Muscle layer of duodenum (tissue), 2 donors: ENCODE measurements around the gene PARD6G.

Experiments
- H3K27ac ChIP-seq: one replicate; pipeline ENCODE4 v1.7.0; 2013; ENCODE audit warnings: mild to moderate bottlenecking, low read length
- H3K27me3 ChIP-seq: one replicate; pipeline ENCODE4 v1.7.0; 2013; ENCODE audit warnings: low read depth, mild to moderate bottlenecking, control low read depth, low read length
- H3K36me3 ChIP-seq, 2 donors: one replicate each; pipeline ENCODE4 v1.7.0; 2013; ENCODE audit warnings: low read length in 2 of 2, control low read depth in 1 of 2, mild to moderate bottlenecking in 1 of 2; ENCODE audit not compliant: insufficient read depth in 2 of 2, control insufficient read depth in 1 of 2
- H3K4me1 ChIP-seq, 2 donors: one replicate each; pipeline ENCODE4 v1.7.0; 2013; ENCODE audit warnings: low read length in 2 of 2, mild to moderate bottlenecking in 2 of 2, control low read depth in 1 of 2, moderate library complexity in 1 of 2; ENCODE audit not compliant: insufficient read depth in 2 of 2, control insufficient read depth in 1 of 2
- H3K4me3 ChIP-seq, 2 donors: one replicate each; pipeline ENCODE4 v1.7.0; 2013; ENCODE audit warnings: low read length in 2 of 2, low read depth in 1 of 2, mild to moderate bottlenecking in 1 of 2
- H3K9me3 ChIP-seq, 2 donors: one replicate each; pipeline ENCODE4 v1.7.0; 2013; ENCODE audit warnings: low read length in 2 of 2, control low read depth in 1 of 2, mild to moderate bottlenecking in 1 of 2; ENCODE audit not compliant: control insufficient read depth in 1 of 2
- donor health status: healthy.

PARD6G gene

DNA sequence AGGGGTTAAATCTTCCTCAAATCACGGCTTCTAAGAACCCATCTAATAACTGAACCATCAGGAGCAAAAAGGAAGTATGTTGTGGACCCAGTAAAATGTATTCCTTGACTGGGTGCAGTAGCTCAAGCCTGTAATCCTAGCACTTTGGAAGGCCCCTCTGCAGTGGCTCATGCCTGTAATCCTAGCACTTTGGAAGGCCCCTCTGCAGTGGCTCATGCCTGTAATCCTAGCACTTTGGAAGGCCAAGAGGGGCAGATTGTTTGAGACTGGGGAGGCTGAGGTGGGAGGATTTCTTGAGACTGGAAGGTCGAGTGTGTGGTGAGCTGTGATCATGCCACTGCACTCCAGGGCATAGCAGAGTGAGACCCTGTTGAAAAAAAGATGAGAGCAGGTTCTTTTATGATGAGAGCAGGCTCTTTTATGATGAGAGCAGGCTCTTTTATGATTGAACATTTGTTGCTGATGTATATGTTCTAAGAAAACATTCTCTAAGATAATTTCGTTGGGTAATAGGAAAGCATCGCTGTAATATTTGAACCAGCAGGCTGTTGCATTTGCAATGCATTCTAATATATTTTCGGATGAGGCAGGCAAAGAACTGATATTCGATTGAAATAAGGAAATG, 3.5 kb upstream of the PARD6G start:
- H3K27me3 ChIP-seq: no peaks in the 10 kb centered on the region
- no peak overlapping the region for H3K27ac ChIP-seq
- no peak overlapping the region for H3K4me3 ChIP-seq
- H3K4me1 ChIP-seq: peaks cover 0 to 5% of the 10 kb centered on the region in 2 donors
- H3K36me3 ChIP-seq: no peaks in the 10 kb centered on the region
- no peaks in the 10 kb centered on the region for H3K9me3 ChIP-seq

DNA sequence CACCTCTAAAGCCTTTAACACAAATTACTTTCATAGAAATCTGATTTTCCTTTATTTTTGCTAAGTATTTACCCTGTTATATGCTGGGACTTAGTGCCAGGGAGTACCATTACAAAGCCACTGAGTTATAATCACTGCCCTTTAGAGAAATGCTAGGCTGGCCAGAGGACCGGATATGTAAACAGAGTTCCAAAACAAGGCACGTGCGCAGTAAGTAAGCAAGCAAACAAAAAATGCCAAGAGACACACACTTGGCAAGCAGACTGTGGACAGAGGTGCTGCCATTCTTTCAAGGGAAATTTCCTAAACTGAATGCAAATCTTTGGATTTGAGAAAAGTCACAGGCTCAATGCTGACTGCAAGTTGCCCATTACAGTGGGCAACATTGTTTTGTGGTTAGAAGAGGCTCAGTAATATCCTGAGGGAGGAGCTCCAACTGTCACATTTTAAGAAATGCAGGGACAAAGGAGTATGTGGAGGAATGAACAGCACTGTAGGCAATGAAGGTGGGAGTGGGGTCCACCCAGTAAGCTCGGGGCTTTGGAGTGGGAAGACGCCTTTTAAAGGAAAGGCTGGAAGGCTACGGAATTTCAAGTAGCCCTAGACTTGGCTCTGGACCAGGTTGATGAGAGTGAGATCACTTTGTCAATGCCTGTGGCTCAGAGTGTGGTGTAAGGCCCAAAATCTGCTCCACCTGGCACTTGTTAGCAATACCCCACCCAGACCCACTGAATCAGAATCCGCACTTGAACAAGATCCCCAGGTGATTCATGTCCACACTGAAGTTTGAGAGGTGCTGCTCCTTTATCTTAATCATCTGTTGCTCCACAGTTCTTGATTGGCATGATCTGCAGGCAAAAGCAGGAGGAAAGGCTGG, 2.1 kb upstream of the PARD6G start:
- Histone ChIP-seq H3K4me3 (no peak overlapping the region), H3K27me3 (no peaks in the 10 kb centered on the region), H3K9me3 (no peaks in the 10 kb centered on the region), H3K36me3 (no peaks in the 10 kb centered on the region), H3K27ac (no peak overlapping the region), H3K4me1 (peaks cover 0 to 5% of the 10 kb centered on the region in 2 donors)

DNA sequence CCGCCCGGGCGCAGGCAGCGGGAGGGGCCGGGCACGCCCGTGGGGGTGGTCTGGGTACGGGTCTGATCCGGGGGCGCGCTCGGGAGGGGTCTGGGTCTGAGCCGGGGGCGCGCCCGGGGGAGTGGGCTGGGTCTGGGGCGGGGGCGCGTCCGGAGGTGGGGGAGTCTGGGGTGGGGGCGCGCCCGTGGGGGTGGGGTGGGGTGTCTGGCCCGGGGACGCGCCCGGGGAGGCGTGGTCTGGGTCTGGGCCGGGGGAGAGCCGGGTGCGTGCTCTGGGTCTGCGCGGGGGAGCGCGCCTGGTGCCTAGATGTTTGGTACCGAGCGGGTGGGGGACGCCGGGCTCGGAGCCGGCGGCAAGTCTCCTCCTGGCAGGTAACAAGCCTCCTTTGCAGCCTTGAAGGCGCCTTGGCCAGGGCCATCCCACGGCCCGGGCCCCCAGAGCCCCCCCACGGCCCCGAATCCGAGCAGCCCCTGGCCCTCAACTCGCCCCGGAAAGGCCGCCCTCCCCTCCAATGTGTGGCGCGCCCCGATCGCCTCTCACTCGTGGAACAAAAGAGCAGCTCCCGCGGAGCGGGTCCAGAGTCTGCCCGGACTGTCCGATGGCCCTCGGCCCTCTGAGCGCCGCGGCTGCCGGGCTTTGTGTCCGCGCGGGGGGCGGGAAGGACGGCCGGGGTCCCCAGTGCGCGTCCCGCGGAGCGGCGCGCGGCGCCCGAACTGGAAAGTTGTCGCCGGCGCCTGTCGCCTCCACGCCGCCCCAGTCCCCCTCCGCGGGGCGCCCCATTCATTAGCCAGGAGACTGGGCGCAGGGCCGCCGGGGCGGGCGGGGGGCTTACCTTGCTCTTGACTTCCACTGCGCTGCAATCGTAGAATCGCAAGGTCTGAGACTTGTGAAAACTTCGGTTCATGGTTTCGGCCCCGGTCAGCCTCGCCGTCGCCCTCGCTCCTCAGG, 595 bp downstream of the PARD6G start:
- Histone ChIP-seq H3K36me3 (no peaks in the 10 kb centered on the region), H3K4me1 (peaks cover 0 to 5% of the 10 kb centered on the region in 2 donors), H3K27ac (no peak overlapping the region), H3K27me3 (no peaks in the 10 kb centered on the region), H3K9me3 (no peaks in the 10 kb centered on the region), H3K4me3 (peak overlapping the region; percentile 30 to 93)

DNA sequence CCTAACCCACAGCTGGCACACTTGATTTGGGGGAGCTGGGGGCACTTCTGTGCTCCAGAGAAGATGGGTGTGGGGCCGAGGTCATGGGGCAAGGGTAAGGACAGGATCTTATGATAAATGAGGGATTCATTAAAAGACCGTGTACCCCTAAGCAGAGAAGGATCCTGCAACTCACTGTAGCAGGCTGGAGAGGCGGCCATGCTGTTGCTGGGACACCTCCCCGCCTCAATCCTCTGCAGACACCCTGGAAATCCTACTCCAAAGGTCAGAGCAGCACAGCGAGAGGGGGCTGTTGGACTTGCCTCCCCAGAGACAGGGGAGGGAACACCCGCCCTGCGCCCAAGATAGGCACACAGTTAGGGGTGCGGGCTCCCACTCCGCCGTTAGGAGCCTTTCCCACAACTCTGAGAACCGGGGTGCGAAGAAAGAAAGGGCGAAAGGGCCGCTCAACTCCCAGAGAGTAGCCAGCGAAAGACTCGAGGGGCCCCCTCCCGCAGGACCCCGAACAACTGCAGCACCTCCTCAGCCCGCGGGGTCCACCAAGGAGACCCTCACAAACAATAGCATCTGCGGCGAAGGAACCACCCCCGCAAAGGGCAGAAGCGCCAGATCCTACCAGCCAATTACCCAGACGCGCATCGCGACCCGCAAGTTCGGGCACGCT, 1.4 kb downstream of the PARD6G start:
- Histone ChIP-seq H3K4me1 (peaks cover 0 to 5% of the 10 kb centered on the region in 2 donors), H3K36me3 (no peaks in the 10 kb centered on the region), H3K4me3 (peak overlapping the region in 1 of 2 donors; percentile 93), H3K27me3 (no peaks in the 10 kb centered on the region), H3K9me3 (no peaks in the 10 kb centered on the region), H3K27ac (no peak overlapping the region)

DNA sequence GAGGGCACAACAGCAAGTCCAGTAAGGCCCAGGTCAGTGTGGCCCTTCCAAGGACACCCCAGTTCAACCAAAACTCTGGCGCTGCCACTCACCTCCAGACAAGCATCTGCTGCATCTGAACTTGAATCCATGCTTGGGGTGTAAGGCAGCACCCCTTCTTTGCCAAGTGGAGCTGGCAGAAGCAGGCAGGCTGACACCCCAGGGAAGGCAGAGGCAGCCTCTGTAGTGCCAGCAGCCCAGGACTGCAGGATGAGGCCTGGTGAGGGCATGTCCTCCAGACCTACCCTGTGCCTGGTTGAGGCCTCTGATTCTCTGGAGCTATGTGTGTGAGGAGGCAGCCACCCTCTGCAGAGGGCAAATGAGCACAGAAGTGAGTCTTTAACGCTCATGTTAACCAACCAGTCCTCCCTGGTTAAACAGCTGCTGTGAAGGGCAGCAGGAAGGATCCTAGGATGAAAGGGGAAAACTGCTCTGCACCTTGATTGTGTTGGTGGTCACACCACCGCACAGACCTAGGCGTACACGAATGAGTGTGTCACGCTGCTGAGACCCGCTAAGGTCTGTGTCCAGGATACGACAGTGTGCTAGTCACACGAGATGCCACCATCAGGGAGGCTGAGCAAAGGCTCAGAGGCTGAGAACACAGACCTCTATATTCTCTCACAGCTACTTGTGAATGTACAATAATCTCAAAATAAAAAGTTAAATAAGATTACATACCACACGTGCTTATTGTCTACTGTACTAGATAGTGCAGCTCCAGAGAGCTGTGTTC, 2.2 kb downstream of the PARD6G start:
- no peaks in the 10 kb centered on the region for H3K27me3 ChIP-seq
- H3K9me3 ChIP-seq: no peaks in the 10 kb centered on the region
- peaks cover 0 to 5% of the 10 kb centered on the region in 2 donors for H3K4me1 ChIP-seq
- no peak overlapping the region for H3K27ac ChIP-seq
- H3K4me3 ChIP-seq: peak overlapping the region in 1 of 2 donors; percentile 93
- H3K36me3 ChIP-seq: no peaks in the 10 kb centered on the region

DNA sequence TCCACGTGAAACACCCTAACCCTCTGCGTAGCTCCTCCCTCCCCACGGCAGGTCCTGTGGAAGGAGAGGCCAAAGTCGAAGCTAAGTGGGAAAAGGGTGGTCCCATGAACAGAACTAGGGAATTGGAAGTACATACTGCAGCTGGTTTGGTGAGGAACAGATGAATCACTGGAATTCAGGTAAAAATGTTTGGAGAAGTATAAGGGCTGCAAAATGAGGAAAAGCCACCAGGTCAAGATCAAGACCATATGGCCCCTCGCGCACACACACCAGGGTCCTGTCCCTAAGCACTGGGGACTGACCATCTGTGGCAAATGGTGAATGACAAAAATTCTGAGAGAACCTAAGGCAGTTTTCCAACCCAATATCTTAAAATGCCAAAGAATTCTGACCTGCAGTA, 3.1 kb downstream of the PARD6G start:
- Histone ChIP-seq H3K36me3 (no peaks in the 10 kb centered on the region), H3K27me3 (no peaks in the 10 kb centered on the region), H3K4me1 (peaks cover 0 to 5% of the 10 kb centered on the region in 2 donors), H3K4me3 (no peak overlapping the region), H3K27ac (no peak overlapping the region), H3K9me3 (no peaks in the 10 kb centered on the region)

DNA sequence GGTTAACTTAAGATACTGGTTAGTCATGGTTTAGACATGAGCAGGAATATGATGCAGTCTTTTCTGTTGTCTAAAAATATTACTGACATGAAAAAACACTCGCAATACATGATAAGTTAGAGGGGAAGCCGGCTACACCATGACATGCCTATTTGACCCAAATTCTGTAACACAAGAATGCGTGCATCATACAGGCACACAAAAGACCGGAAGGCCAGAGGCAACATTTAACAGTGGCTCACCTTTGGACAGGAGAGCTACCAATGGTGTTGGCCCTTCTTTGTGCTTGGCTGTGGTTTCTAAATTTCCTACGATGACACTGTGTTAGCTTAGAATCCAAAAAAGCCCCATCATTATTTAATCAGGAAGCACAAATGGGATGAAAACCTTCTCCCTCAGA, 4.1 kb downstream of the PARD6G start:
- Histone ChIP-seq H3K36me3 (no peaks in the 10 kb centered on the region), H3K4me3 (no peak overlapping the region), H3K27me3 (no peaks in the 10 kb centered on the region), H3K27ac (no peak overlapping the region), H3K4me1 (peaks cover 0 to 5% of the 10 kb centered on the region in 2 donors), H3K9me3 (no peaks in the 10 kb centered on the region)

DNA sequence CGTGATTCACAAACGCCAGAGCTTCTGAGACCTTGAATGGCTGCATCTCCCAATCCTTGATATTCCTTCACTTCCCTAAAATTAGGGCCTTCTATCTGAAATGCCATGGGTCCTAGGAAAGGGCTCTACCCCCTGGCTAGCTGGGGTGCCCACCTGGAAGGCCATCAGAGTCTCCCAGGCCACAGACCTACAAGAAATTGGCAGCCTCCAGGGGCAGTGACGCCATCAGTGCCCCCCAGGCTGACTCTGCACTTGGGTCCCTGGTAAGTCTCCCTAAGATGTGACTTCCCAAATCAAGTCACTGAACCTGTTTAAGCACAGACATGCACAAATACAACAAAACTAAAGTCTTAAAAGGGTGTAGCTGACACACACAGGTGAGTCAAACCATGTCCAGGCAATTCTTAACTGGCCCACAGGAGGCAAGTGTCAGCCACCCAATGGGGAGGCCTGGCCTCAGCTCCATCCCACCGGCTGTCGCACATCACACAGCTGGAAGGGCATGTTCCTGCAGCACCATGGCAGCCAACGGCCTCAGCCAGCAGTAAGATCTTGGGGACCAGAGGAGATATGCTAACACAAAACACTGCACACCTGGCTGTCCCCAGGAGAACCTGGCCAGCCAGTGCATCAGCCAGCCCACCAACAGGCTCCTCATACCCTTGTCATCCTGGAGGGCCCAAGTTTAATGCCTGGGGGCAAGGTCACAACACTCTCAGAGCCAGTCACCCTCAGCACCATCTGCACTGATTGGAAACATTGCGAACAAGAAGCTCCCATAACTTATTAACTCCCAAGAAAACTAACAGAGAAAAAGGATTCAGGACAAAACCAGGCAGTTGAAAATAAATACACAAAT, 5.2 kb downstream of the PARD6G start:
- Histone ChIP-seq H3K27ac (no peak overlapping the region), H3K27me3 (no peaks in the 10 kb centered on the region), H3K9me3 (no peaks in the 10 kb centered on the region), H3K36me3 (no peaks in the 10 kb centered on the region), H3K4me1 (peaks cover 0 to 5% of the 10 kb centered on the region in 2 donors), H3K4me3 (no peak overlapping the region)

DNA sequence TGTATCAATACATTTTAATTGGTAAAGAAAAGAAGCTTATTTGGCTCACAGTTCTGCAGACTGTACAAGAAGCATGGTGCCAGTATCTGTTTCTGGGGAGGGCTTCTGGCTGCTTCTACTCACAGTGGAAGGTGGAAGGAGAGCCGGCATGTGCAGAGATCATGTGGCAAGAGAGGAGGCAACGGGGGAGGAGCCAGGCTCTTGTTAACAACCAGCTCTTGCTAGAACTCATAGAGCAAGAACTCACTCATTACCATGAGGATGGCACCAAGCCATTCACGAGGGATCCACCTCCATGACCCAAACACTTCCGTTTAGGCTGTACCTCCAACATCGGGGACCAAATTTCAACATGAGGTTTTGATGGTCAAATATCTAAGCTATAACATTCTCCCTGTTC, 7.5 kb downstream of the PARD6G start:
- H3K27me3 ChIP-seq: no peaks in the 10 kb centered on the region
- H3K4me3 ChIP-seq: no peak overlapping the region
- H3K36me3 ChIP-seq: no peaks in the 10 kb centered on the region
- H3K27ac ChIP-seq: no peak overlapping the region
- H3K9me3 ChIP-seq: no peaks in the 10 kb centered on the region
- H3K4me1 ChIP-seq: no peaks in the 10 kb centered on the region
